ENCODE data around the gene ITPR2. TPM values are rescaled to one million over a fixed set of nuclear protein-coding genes. Genes with fewer than 3 reads are reported as not detected.

The ITPR2 gene
- total RNA-seq, 1 donor from 2014 or later = 16.3 TPM

DNA sequence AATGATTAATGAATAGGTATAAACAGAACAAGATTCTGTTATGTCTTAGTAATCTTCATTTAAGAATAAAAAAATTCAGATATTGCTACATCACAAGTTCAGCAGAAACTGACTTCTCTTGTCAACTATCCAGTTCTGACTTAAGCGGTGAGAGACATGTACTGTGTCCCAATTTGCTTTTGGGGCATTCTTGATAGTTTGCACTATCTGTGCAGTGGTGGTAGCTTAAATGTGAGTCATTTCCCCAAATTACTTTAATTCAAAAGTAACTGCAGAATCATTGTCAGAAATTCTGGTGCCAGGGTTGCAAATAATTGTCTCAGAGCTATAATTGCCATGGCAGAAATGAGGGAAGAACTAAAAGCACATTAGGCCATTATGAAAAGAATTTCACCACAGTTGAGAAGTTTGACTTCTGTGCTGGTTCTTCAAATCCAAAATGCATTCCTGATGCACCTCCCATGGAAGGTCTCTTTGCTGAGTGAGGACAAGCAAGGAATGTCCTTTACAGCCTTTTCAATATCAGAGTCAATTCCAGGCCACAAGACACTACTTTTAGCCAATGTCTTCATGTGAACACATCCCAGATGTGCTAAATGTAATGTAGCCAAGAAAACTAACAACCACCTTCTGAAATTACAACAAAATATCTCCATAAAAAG is 332.9 kb downstream of the ITPR2 start:
- Histone ChIP-seq H3K4me3 (ENCODE audit: low read depth, low read length) (no peak overlapping the region), H3K36me3 (ENCODE audit: control insufficient read depth, insufficient read depth, low read length) (no peaks in the 10 kb centered on the region), H3K27me3 (ENCODE audit: control insufficient read depth, insufficient read depth, low read length) (no peaks in the 10 kb centered on the region)
- DNase-seq (ENCODE audit: low read depth) = no peak
- TF ChIP-seq, protein P1, sequence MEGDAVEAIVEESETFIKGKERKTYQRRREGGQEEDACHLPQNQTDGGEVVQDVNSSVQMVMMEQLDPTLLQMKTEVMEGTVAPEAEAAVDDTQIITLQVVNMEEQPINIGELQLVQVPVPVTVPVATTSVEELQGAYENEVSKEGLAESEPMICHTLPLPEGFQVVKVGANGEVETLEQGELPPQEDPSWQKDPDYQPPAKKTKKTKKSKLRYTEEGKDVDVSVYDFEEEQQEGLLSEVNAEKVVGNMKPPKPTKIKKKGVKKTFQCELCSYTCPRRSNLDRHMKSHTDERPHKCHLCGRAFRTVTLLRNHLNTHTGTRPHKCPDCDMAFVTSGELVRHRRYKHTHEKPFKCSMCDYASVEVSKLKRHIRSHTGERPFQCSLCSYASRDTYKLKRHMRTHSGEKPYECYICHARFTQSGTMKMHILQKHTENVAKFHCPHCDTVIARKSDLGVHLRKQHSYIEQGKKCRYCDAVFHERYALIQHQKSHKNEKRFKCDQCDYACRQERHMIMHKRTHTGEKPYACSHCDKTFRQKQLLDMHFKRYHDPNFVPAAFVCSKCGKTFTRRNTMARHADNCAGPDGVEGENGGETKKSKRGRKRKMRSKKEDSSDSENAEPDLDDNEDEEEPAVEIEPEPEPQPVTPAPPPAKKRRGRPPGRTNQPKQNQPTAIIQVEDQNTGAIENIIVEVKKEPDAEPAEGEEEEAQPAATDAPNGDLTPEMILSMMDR (IDR thresholded peaks at IDR 0.05; ENCODE audit: insufficient read depth, low read length, poor library complexity, severe bottlenecking) = no peak

DNA sequence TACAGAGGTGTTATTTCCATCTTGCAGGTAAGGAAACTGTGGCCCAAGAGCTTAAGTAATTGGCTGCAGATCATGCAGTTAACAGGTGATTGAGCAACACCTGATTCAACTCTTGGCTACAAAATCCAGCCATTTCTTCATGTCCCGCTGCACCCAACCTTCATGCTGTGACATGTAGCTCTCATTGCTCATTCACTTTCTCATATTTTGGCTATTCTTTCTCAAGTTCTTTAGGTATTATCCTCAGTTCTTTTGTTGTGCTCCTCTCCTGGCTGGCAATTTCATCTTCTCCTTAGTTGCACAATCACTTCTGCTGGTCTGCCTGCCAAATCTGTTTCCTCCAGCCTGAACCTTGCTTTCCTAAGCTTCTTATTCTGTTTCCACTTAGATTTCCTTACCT is 336.8 kb downstream of the ITPR2 start:
- no peak overlapping the region for H3K4me3 ChIP-seq (ENCODE audit: low read depth, low read length)
- no peaks in the 10 kb centered on the region for H3K27me3 ChIP-seq (ENCODE audit: control insufficient read depth, insufficient read depth, low read length)
- TF ChIP-seq, protein P1 (IDR thresholded peaks at IDR 0.05; ENCODE audit: insufficient read depth, low read length, poor library complexity, severe bottlenecking) = no peak
- H3K36me3 ChIP-seq (ENCODE audit: control insufficient read depth, insufficient read depth, low read length) = no peaks in the 10 kb centered on the region
- no peak for DNase-seq (ENCODE audit: low read depth)

DNA sequence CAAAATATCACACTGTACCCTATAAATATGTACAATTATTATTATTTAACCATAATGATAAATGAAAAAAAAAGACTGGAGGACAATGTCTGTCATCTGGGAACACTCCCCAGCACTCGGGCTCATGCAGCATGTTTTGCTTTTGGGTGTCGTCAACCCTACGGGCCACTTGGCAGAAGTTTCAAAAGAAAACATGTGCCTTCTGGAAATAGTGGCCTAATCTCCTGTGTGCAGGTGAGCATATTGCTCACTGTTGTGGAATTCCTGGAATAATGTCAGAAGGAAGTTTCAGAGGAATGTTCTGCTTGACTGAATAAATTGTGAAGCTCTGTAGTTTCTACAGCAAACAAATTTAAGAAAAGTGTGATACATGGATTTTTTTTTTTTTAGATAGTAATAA is 339.3 kb downstream of the ITPR2 start:
- Histone ChIP-seq H3K27me3 (ENCODE audit: control insufficient read depth, insufficient read depth, low read length) (no peaks in the 10 kb centered on the region), H3K4me3 (ENCODE audit: low read depth, low read length) (no peak overlapping the region), H3K36me3 (ENCODE audit: control insufficient read depth, insufficient read depth, low read length) (no peaks in the 10 kb centered on the region)
- TF ChIP-seq, protein P1 (IDR thresholded peaks at IDR 0.05; ENCODE audit: insufficient read depth, low read length, poor library complexity, severe bottlenecking) = no peak
- DNase-seq (ENCODE audit: low read depth) = peak; percentile 67

DNA sequence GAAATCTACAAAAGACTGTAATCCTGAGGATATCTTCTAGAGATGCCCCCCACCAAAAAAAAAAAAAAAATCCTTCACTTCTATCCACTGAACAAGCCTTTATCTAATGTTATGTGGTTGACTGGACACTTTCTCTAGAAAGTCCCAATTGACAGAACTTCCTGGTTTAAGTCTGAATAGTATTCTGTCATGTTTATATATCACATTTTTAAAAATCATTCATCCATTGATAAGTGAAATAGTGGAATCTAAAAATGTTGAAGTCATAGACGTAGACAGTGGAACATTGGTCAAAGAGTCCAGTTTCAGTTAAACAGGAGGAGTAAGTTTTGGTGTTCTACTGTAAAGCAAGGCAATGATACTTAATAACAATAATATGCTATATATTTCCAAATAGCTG is 340.6 kb downstream of the ITPR2 start:
- no peak for DNase-seq (ENCODE audit: low read depth)
- Histone ChIP-seq H3K4me3 (ENCODE audit: low read depth, low read length) (no peak overlapping the region), H3K27me3 (ENCODE audit: control insufficient read depth, insufficient read depth, low read length) (no peaks in the 10 kb centered on the region), H3K36me3 (ENCODE audit: control insufficient read depth, insufficient read depth, low read length) (no peaks in the 10 kb centered on the region)
- TF ChIP-seq, protein P1 (IDR thresholded peaks at IDR 0.05; ENCODE audit: insufficient read depth, low read length, poor library complexity, severe bottlenecking) = no peak

DNA sequence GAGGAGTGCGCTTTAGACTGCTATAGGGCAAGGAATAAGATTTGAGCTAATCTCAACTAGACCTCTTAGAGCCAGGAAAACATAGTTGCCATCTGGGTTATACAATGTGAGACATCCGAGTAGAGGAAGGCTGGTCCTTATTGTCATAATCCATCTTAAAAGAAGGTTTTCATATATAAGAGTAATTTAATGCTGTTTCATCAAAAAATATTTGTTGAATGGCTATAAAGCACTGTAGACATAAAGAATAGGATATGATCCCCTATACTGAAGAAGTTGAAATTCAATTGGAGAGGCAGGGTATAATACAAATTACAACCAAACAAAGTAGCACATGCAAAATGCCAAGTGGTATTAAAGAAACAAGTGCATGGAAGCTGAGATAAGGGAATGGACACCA is 343.1 kb downstream of the ITPR2 start:
- Histone ChIP-seq H3K36me3 (ENCODE audit: control insufficient read depth, insufficient read depth, low read length) (no peaks in the 10 kb centered on the region), H3K27me3 (ENCODE audit: control insufficient read depth, insufficient read depth, low read length) (no peaks in the 10 kb centered on the region), H3K4me3 (ENCODE audit: low read depth, low read length) (no peak overlapping the region)
- no peak for DNase-seq (ENCODE audit: low read depth)
- TF ChIP-seq, protein P1 (IDR thresholded peaks at IDR 0.05; ENCODE audit: insufficient read depth, low read length, poor library complexity, severe bottlenecking) = no peak

DNA sequence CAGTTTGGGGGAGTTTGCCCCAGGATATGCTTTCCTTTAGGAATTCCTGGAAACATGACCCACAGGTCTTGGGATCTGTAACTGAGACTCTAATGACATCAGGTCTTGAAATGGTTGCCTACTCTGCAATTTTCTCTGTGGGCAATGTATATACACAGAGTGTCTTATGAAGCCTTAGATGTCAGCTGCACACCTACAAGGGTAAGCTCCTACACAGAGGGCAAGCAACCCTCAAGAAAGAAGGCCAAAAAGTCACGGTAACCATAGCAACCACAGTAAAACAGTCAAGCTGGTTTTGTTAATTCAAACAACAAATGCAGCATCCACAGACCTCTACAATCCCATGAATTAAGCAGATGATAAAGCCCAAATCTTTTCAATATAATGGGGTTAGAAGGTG is 344.6 kb downstream of the ITPR2 start:
- TF ChIP-seq, protein P1 (IDR thresholded peaks at IDR 0.05; ENCODE audit: insufficient read depth, low read length, poor library complexity, severe bottlenecking) = no peak
- H3K27me3 ChIP-seq (ENCODE audit: control insufficient read depth, insufficient read depth, low read length) = no peaks in the 10 kb centered on the region
- H3K36me3 ChIP-seq (ENCODE audit: control insufficient read depth, insufficient read depth, low read length) = no peaks in the 10 kb centered on the region
- no peak for DNase-seq (ENCODE audit: low read depth)
- no peak overlapping the region for H3K4me3 ChIP-seq (ENCODE audit: low read depth, low read length)

Data from kidney epithelial cell (primary cell).